HG02885 (cell line): ENCODE measurements around the gene CTRB2.
"Not testable (repeated sequence)": the region's sequence is repeated elsewhere in the genome, so short reads cannot be mapped to it uniquely, and the experiment has no call there.

ENCODE experiments used
- ATAC-seq: cut with Tn5 transposase; IDR thresholded peaks from one replicate; pipeline ENCODE4 v1.9.1; 2021; ENCODE audit warnings: mild to moderate bottlenecking; ENCODE audit not compliant: unreplicated experiment, poor library complexity

Gene CTRB2

GRCh38 chr16:75243667-75244224, 36.8 kb upstream of the CTRB2 start:
- no peak for ATAC-seq

GRCh38 chr16:75242436-75243078, 35.6 kb upstream of the CTRB2 start:
- ATAC-seq: not testable (repeated sequence)

DNA sequence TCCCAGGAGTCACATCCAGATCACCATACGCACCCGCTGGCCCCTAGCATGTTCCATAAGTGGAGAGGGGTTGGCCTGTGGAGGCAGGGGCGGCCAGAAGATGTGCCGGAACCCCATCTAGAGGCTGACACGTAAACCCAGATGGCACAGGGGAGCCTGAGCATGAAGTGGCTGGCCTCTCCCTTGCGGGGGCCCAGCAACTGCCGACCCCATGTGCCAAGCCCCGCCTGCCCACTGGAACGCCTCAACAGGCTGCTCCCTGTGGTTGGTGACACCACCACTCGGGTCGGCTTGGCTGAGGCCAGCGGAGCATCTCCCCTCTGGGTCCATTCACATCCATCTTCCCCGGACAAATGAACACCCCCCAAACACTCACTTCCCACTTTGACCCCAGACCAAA, 35.0 kb upstream of the CTRB2 start:
- no peak for ATAC-seq

DNA sequence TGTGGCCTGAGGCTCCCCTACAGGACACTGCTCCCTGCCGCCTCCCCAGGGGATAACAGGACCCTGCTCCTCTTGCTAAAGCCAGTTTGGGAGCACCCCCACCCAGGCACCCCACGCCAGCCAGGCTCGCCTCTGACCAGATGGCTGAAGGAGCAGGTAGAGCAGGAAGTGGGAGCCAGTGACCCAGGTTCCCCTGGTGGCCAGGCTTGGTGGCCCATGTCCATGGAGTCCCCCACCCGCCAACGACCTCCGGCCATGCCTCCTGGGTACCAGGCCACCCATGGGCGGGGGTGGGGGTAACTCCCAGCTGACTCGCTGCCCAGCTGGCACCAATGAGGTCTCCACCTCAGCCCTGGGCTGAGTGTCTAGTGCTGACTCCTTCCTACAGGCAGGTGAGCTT, 34.5 kb upstream of the CTRB2 start:
- no peak for ATAC-seq

- ATAC-seq: not testable (repeated sequence)
Measured at GRCh38 chr16:75240633-75241032, 33.7 kb upstream of the CTRB2 start.

DNA sequence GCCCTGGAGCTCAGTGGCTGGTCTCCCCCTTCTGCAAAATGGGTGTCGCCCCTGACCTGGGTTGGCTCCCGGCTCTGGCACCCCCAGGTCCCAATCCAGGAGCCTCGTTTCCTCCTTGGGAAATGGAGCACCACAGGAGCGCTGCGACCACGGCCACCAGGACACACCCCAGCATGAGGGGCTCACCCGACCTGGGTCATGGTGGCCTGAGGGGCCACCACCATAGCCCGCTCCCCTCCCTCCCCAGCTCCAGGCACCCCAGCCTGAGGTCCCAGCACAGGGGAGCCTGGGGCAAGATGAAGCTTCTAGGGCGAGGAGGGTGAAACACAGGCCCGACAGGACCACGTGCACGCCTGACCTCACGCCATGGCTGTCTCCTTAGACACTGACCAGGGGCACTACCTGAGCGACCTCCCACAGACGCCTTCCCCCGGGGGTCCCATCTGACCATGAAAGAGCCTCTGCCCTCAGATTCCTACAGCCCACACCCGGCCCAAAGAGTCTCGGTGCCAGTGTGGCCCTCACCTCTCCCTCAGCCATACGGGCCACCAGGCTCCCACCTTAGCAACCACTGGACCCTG, 32.7 kb upstream of the CTRB2 start:
- no peak for ATAC-seq

- no peak for ATAC-seq
Measured at GRCh38 chr16:75238853-75239541, 32.0 kb upstream of the CTRB2 start.

DNA sequence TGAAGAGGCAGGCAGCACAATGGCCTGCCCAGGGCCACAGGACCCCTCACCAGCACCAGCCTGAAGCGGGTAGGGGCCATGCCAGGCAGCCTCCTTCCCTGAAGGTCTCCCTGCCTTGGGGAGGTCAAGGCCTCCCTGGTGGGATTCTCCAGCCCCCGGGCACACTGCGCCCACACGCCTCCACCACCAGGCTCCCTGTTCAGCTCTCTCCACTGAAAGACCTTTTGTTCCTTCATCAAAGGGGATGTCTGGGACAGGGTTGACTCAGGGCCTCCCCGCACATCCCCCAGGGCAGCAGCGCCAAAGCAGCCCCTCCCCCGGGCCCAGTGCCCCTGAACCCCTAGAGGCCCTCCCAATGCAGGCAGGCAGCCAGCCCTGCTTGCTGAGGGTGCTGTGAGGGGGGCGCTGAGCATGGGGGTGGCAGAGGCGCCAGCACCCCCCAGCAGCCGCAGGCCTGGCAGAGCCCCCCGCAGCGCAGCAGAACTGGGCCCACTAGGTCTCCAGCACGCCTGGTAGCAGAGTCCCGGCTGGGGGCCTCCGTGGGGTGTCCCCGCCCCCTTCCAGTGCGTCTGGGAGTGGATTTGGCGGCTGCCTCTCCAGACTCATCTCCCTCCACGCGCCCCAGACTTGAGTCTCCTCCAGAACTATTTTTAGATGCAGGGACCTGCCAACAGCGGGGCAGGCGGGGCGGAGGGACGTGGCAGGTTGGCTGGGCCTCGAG, 31.3 kb upstream of the CTRB2 start:
- no peak for ATAC-seq

GRCh38 chr16:75237398-75238131, 30.6 kb upstream of the CTRB2 start:
- no peak for ATAC-seq

DNA sequence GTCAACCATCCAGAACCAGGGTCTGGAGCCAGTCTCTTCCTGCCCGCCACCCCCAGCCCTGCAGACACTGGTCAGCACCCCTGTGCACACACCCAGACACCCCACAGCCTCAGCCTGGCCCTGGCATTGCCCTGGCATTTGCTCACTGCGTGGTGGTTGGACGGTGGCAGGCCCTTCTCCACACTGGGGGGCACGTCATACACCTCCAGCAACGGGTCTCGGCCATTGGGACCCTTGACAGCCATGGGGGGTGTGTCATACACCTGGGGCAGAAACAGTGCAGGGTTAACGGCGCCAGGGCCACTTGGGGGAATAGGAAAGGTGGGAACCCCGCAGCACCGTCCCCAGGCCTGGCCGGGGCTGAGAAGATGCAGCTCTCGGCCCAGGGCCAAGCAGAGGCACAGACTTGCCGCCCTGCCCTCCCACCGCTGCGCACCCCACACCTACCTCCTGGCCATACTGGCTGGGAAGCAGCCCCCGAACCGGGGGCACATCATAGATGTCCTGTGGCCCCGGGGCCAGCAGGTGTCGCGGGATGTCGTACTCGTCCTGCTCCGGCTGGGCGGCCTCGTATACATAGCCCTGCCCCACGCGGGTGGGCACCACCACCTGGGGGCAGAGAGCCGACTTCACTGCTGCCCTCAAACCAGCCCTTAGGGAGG, 29.9 kb upstream of the CTRB2 start:
- no peak for ATAC-seq

DNA sequence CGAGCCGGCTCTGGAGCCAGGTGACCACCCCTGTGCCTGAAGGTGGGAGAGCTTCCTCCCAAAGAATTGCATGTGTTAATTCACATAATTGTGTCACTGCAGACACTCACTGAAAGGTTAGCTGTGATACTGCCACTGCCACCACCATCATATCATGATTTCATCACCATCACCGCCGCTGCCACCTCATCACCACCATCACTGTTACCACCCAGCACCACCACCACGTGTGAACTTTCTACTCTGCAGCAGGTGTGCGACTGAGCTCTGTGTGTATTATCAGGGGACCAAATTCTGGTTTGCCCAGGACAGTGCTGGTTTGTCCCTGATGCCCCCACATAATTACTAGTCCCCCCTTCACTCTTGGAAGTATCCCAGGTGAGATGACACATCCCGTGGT, 29.3 kb upstream of the CTRB2 start:
- no peak for ATAC-seq

GRCh38 chr16:75235721-75236193, 28.8 kb upstream of the CTRB2 start:
- ATAC-seq: no peak

GRCh38 chr16:75234856-75235696, 28.1 kb upstream of the CTRB2 start:
- ATAC-seq: no peak

- no peak for ATAC-seq
Measured at GRCh38 chr16:75233611-75233938, 26.6 kb upstream of the CTRB2 start.

DNA sequence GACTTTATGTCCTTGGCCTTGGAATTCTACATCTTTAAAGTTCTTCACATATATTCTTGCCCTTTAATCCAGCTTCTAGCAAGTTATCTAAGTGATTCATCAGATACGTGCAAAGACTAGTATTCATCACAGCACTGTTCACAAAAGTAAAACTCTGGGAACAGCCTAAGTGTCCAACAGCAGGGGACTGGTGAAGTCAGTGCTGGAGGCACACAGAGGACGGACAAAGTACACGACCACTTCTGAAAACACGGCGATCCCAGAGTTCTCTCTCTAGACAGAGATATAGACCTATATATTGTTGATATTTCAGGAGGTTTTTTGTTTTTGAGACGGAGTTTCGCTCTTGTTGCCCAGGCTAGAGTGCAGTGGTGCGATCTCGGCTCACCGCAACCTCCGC, 24.6 kb upstream of the CTRB2 start:
- ATAC-seq: no peak

- ATAC-seq: no peak
Measured at GRCh38 chr16:75230471-75231110, 23.6 kb upstream of the CTRB2 start.

- ATAC-seq: no peak
Measured at GRCh38 chr16:75229172-75230031, 22.4 kb upstream of the CTRB2 start.
